Kidney epithelial cell (primary cell): ENCODE measurements around the gene TMEM30A. TPM values are rescaled to one million over a fixed set of nuclear protein-coding genes. Genes with fewer than 3 reads are reported as not detected.
A peak's percentile ranks its signal among the peaks of the same experiment; 100 is the strongest.

Experiments
- DNase-seq: peaks from one replicate; pipeline ENCODE4 v3.0.0-alpha.2; 2010; ENCODE audit warnings: low read depth
- H3K27me3 ChIP-seq: 2 replicates; pipeline ENCODE4 v1.6.0; 2011; ENCODE audit warnings: low read length; ENCODE audit not compliant: control insufficient read depth, insufficient read depth
- H3K36me3 ChIP-seq: 2 replicates; pipeline ENCODE4 v1.5.1; 2011; ENCODE audit warnings: low read length; ENCODE audit not compliant: control insufficient read depth, insufficient read depth
- H3K4me3 ChIP-seq: 2 replicates; pipeline ENCODE4 v1.5.1; 2011; ENCODE audit warnings: low read depth, mild to moderate bottlenecking, control low read depth, low read length
- total RNA-seq: library from RNA; depleted of rRNA; stranded (reverse); fragments of >200 nt; gene quantifications from 2 replicates; pipeline ENCODE4 v1.2.3, GENCODE V29; 2015
- TF ChIP-seq, protein P1 (sequence below): IDR thresholded peaks from 2 replicates; pipeline ENCODE4 v1.5.1; 2011; ENCODE audit warnings: mild to moderate bottlenecking, moderate library complexity, low read length, control low read depth, inconsistent platforms; ENCODE audit not compliant: insufficient read depth, poor library complexity, severe bottlenecking

TMEM30A gene
- total RNA-seq, 1 donor from 2014 or later, result 88.9 TPM

DNA sequence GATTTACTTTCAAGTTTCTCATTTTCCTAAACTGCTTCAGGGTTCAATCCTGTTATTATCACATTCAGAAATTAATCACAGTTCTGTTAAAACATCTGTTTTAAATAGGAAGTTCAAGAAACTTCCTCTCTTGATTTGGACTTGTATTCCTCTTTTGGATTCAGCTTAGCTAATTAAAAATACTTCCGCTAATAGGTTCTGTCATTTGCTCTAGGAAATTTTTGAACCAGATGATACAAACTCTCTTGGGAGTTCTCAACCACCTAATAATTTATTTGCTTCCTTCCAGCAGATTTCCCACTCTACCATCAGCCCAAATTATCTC lies 15.9 kb upstream of the TMEM30A start:
- Histone ChIP-seq H3K27me3 (no peaks in the 10 kb centered on the region), H3K4me3 (no peak overlapping the region), H3K36me3 (no peaks in the 10 kb centered on the region)
- TF ChIP-seq, protein P1, sequence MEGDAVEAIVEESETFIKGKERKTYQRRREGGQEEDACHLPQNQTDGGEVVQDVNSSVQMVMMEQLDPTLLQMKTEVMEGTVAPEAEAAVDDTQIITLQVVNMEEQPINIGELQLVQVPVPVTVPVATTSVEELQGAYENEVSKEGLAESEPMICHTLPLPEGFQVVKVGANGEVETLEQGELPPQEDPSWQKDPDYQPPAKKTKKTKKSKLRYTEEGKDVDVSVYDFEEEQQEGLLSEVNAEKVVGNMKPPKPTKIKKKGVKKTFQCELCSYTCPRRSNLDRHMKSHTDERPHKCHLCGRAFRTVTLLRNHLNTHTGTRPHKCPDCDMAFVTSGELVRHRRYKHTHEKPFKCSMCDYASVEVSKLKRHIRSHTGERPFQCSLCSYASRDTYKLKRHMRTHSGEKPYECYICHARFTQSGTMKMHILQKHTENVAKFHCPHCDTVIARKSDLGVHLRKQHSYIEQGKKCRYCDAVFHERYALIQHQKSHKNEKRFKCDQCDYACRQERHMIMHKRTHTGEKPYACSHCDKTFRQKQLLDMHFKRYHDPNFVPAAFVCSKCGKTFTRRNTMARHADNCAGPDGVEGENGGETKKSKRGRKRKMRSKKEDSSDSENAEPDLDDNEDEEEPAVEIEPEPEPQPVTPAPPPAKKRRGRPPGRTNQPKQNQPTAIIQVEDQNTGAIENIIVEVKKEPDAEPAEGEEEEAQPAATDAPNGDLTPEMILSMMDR, result no peak
- DNase-seq, result no peak

DNA sequence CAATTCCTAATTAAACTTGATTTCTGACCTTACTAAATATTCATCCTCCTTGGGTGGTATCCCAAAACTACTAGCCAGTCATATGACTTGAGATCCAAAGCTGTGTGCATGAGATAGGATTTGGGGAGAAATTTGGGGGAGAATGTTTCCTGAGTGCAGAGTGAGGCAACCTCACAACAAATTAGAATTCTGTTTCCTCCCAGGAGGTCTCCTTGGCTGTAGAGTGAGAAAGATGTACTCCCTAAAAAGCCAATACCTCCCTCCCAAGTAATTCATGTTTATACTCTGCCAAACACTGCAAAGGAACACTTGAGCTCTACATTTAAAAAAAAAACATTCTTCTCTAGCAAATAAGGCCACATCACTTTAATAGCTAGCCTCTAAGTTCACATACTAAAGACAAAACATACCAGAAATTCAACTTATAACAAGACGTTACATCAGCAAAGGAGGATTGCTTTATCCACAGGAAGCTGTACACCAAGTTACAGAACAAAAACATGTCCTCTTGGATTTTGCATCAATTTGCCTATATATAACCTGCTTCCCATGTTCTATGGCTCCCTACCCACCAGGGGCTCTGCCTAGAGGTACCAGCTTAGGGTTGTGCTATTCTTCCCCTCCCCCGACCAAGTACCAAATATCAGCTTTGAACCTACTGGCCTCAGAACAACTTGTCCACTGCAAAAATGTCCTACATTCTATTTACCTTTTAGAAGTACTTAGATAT lies 15.4 kb upstream of the TMEM30A start:
- no peaks in the 10 kb centered on the region for H3K36me3 ChIP-seq
- no peak overlapping the region for H3K4me3 ChIP-seq
- DNase-seq, result no peak
- no peaks in the 10 kb centered on the region for H3K27me3 ChIP-seq
- TF ChIP-seq, protein P1, result no peak

DNA sequence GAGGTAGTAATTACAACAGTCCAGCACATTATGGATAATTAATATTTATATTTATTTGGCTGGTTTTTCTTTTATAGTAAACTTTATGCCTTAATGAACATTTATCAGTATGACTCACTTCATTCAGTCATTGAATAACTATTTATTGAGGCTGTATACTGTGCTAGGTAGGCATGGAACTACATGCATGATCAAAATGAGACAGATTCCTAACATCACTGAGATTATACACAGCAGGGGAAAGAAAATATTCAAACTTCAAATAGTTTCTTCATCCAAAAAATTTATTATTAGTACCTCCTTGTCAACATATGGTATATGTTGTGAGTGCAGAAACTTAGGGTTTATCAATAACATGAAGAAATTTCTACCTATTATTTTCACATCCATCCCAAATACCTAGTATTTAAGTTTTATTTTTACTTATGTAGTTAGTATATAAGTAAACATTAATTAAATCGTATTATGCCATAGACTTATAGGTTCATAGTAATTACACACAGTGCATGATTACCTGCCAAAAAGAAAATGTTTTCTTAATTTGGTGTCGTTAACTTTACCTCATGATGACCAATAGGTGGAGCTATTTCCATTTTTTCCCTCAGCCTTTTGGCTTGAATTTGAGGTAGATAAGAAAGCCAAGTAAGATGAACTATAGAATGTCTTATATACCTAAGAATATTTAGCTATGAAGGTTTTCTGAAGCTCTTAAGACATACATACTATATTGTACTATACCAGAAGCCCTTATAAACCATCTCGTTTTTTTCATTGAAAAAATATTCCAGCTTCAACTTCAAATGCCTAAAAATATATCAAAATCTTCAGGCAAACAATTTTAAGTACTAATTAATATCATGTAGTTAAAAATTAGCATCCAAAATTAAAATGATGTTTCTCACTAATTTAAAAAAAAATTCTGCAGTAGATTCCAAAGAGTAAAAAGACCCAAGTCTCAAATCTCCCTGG lies 12.5 kb upstream of the TMEM30A start:
- Histone ChIP-seq H3K4me3 (no peak overlapping the region), H3K27me3 (no peaks in the 10 kb centered on the region), H3K36me3 (no peaks in the 10 kb centered on the region)
- TF ChIP-seq, protein P1, result peak; percentile 58
- DNase-seq, result no peak

DNA sequence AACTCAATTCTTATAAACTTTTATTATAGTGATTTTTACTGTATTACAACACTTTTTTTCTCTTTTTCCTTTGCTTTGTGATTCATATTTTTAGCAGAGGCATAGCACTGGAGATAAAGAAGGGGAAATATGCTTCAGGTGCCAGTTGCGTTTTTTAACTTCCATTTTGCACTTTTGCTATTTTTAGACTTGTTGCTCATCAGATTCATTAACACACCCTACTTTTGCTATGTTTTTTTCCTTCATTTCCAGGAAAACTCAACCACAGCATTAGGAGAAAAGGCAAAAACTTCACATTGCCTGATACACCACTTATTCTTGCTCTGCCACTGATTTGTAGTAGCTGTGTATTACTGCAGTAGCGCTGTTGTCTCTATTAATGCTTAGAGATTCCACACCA lies 8.0 kb upstream of the TMEM30A start:
- no peak overlapping the region for H3K4me3 ChIP-seq
- no peak for DNase-seq
- TF ChIP-seq, protein P1, result no peak
- H3K27me3 ChIP-seq, result no peaks in the 10 kb centered on the region
- H3K36me3 ChIP-seq, result no peaks in the 10 kb centered on the region

DNA sequence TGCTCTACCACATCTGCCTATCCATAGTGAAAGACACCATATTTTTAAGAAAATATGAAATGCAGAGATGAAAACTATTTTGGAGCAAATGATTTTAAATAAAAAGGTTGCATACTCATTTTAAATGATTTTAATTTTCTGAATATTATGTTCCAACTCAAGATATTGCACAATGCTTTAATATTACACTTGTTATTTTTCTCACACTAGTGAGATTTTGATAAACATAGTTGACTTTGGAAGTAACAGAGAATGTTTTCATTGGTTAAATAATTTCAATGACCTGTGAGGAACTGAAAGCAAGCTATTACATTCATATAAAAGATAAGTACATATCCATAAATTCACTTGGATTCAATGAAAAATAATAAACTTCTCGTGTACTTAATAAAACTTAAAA lies 7.2 kb upstream of the TMEM30A start:
- Histone ChIP-seq H3K4me3 (no peak overlapping the region), H3K27me3 (no peaks in the 10 kb centered on the region), H3K36me3 (no peaks in the 10 kb centered on the region)
- no peak for DNase-seq
- TF ChIP-seq, protein P1, result no peak
